HepG2 (cell line): ENCODE results near the gene ARFGAP3. TPM values are rescaled to one million over a fixed set of nuclear protein-coding genes. Genes with fewer than 3 reads are reported as not detected.

Source experiments
- ATAC-seq: fragments of 200-7000 bp; cut with Tn5 transposase; 3 replicates; pipeline ENCODE4 v1.9.1; 2020; ENCODE audit warnings: mild to moderate bottlenecking, moderate library complexity
- BruUV-seq: library from RNA; stranded (reverse); fragments of 400-500 nt; replicated peaks from 2 replicates; lab custom pipeline; 2021; lab: Mats Ljungman, UMichigan
- CTCF ChIA-PET: fragments of 300-600 bp; formaldehyde crosslinking; extraction: SDS; loops from one replicate; lab custom pipeline; 2021; ENCODE audit warnings: low total read pairs, inconsistent platforms, low intra/inter-chr PET ratio; lab: Yijun Ruan, JAX
- POLR2A ChIA-PET: fragments of 350-600 bp; sonication (Branson Sonifier 250); formaldehyde crosslinking; loops from one replicate; lab custom pipeline; 2020; ENCODE audit warnings: antibody characterized with exemption, inconsistent platforms; lab: Yijun Ruan, JAX
- DNase-seq: peaks from one replicate; pipeline ENCODE4 v3.0.0-alpha.2; 2015; ENCODE audit warnings: low spot score
- FAIRE-seq: peaks from 3 replicates; lab custom pipeline; 2011; peaks lifted over from hg19 to GRCh38; lab: Jason Lieb, UNC
- H2AFZ ChIP-seq: one replicate; pipeline ENCODE4 v1.6.1; 2011; ENCODE audit warnings: low read length, inconsistent platforms
- H3K27ac ChIP-seq: fragments of 300-600 bp; 3 replicates; pipeline ENCODE4 v1.8.0; 2011; ENCODE audit warnings: mixed run types, mild to moderate bottlenecking, mixed read lengths, low read length, inconsistent platforms; ENCODE audit not compliant: insufficient read depth; ENCODE audit errors: extremely low read length
- H3K27me3 ChIP-seq, 2 experiments: fragments of 200-600 bp in 1 of 2; 2 replicates in 1 of 2; 3 replicates in 1 of 2; pipeline versions ENCODE4 v1.6.0 to v1.8.0; 2011; ENCODE audit warnings: low read length in 2 of 2, mild to moderate bottlenecking in 2 of 2, moderate library complexity in 2 of 2, inconsistent platforms in 1 of 2; ENCODE audit not compliant: insufficient read depth in 2 of 2, control insufficient read depth in 1 of 2
- H3K36me3 ChIP-seq, 2 experiments: fragments of 200-600 bp in 1 of 2; replicated peaks in 1 of 2; 2 replicates in 1 of 2; 3 replicates in 1 of 2; pipeline versions ENCODE4 v1.5.1 to v1.8.0; 2011; ENCODE audit warnings: low read length in 2 of 2, inconsistent platforms in 1 of 2; ENCODE audit not compliant: insufficient read depth in 2 of 2, control insufficient read depth in 1 of 2
- H3K4me1 ChIP-seq: 2 replicates; pipeline ENCODE4 v1.5.1; 2012; ENCODE audit warnings: low read length, inconsistent platforms; ENCODE audit not compliant: insufficient read depth
- H3K4me2 ChIP-seq: 2 replicates; pipeline ENCODE4 v1.6.0; 2011; ENCODE audit warnings: low read depth, low read length, inconsistent platforms
- H3K4me3 ChIP-seq, 3 experiments: fragments of 200-600 bp in 1 of 3; sonication (generic), shearing (Covaris generic) in 1 of 3; replicated peaks in 1 of 3; 2 replicates each; pipeline ENCODE4 v1.5.1; 2011 to 2016; ENCODE audit warnings: low read length in 3 of 3, inconsistent platforms in 2 of 3, low read depth in 2 of 3, mild to moderate bottlenecking in 2 of 3, control low read depth in 1 of 3, mixed read lengths in 1 of 3; ENCODE audit not compliant: insufficient read depth in 1 of 3
- H3K79me2 ChIP-seq: one replicate; pipeline ENCODE4 v1.6.1; 2011; ENCODE audit warnings: low read length, inconsistent platforms; ENCODE audit not compliant: insufficient read depth
- H3K9ac ChIP-seq: 2 replicates; pipeline ENCODE4 v1.6.0; 2011; ENCODE audit warnings: mild to moderate bottlenecking, low read depth, low read length, inconsistent platforms; ENCODE audit not compliant: insufficient read depth
- H3K9me3 ChIP-seq: 2 replicates; pipeline ENCODE4 v1.5.1; 2012; ENCODE audit warnings: mild to moderate bottlenecking, low read length
- H4K20me1 ChIP-seq: 2 replicates; pipeline ENCODE4 v1.6.0; 2011; ENCODE audit warnings: inconsistent platforms, mild to moderate bottlenecking, low read length, moderate library complexity; ENCODE audit not compliant: insufficient read depth
- AGO2 ChIP-seq: fragments of 200-400 bp; formaldehyde crosslinking; optimal IDR thresholded peaks from 2 replicates; pipeline ENCODE3; 2017; ENCODE audit warnings: mild to moderate bottlenecking, low read depth, low read length, moderate library complexity
- FOXJ3 ChIP-seq: sonication (generic); formaldehyde crosslinking; IDR thresholded peaks from 2 replicates; pipeline ENCODE4 v1.4.0; 2020; ENCODE audit warnings: missing genetic modification reagents, mild to moderate bottlenecking, borderline replicate concordance
- NR2F6 ChIP-seq, 2 experiments: IDR thresholded peaks; 2 replicates each; pipeline ENCODE4 v1.6.1; 2016; ENCODE audit warnings: antibody characterized with exemption in 1 of 2, mild to moderate bottlenecking in 1 of 2
- RARA ChIP-seq: IDR thresholded peaks from 2 replicates; pipeline ENCODE4 v1.6.1; 2016; ENCODE audit warnings: missing genetic modification reagents, missing compliant biosample characterization
- SRF ChIP-seq: IDR thresholded peaks from 2 replicates; pipeline ENCODE4 v1.6.1; 2011; ENCODE audit warnings: mild to moderate bottlenecking, low read depth, low read length, moderate library complexity
- ZNF121 ChIP-seq: sonication (generic); formaldehyde crosslinking; IDR thresholded peaks from 2 replicates; pipeline ENCODE4 v1.5.0; 2020; ENCODE audit warnings: mild to moderate bottlenecking, missing genetic modification reagents
- ZNF777 ChIP-seq: sonication (generic); formaldehyde crosslinking; IDR thresholded peaks from 2 replicates; pipeline ENCODE4 v1.4.0; 2020; ENCODE audit warnings: missing genetic modification reagents
- WGBS: methylation state at CpG from one replicate; pipeline ENCODE4 v1.1.6; 2017; ENCODE audit warnings: low lambda C conversion rate; 5-methylcytosine and 5-hydroxymethylcytosine counted together
- in situ Hi-C: cut with HindIII; loops from 2 replicates; pipeline ENCODE4 v1.10.0; 2017; ENCODE audit warnings: low pct_unique_long_range_greater_than_20kb; ENCODE audit not compliant: extremely low pct_ligation_motif_present
- intact Hi-C: fragments of 100-400 bp; cut with micrococcal nuclease; formaldehyde crosslinking; loops from one replicate; pipeline ENCODE4 v1.10.0; 2022; ENCODE audit not compliant: unreplicated experiment
- polyA plus RNA-seq, 8 experiments: library from polyadenylated mRNA; depleted of rRNA in 3 of 8; stranded (reverse) in 7 of 8; unstranded in 1 of 8; fragments of >200 nt; fragmentation: Illumina TruSeq in 4 of 8; extraction: Trizol in 4 of 8; gene quantifications; 2 replicates each; pipeline versions ENCODE4 v1.2.1 to v1.2.3, GENCODE V29; 2011 to 2016; ENCODE audit warnings: low read depth in 4 of 8, missing spikeins in 1 of 8, mixed read lengths in 1 of 8; ENCODE audit not compliant: insufficient read depth in 1 of 8
- total RNA-seq, 5 experiments: library from RNA; depleted of rRNA; stranded (reverse); fragments of >200 nt; fragmentation: Illumina TruSeq; extraction: Trizol; gene quantifications; 2 replicates each; pipeline ENCODE4 v1.2.3, GENCODE V29; 2016; ENCODE audit warnings: low read depth in 1 of 5
- TF ChIP-seq, protein P1 (sequence below): sonication (generic); formaldehyde crosslinking; IDR thresholded peaks from 2 replicates; pipeline ENCODE4 v1.4.0; 2020; ENCODE audit warnings: missing genetic modification reagents, borderline replicate concordance
- TF ChIP-seq, protein P2 (sequence below): IDR thresholded peaks from 2 replicates; pipeline ENCODE4 v1.6.1; 2016; ENCODE audit warnings: low read depth, borderline replicate concordance

Gene ARFGAP3
- total and polyA plus RNA-seq, 2 of the 13 experiments (the other 11 are each of a cell fraction or from before 2014, with no cell fraction given), result 41.7 to 61.6 TPM

DNA sequence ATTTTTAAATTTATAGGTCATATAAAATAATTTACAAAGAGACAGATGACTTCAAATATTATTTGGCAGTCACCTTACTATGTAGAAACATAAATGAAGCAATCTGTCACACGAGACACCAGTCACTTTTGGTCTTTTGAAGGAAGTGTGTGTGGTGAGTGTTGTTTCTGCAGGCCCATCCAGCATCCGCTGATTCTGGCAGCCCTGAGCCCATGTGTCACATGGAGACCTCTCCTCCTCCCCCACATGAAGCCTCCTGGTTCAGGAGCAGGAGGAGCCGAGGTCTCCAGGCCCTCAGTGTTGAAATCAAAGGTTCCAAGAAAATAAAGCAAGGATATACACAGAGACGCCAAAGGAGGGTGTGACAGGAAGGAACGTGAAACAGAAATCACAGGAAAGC lies 60.1 kb downstream of the ARFGAP3 start:
- Histone ChIP-seq H3K79me2 (no peaks in the 10 kb centered on the region), H3K4me2 (no peak overlapping the region), H4K20me1 (no peaks in the 10 kb centered on the region), H3K4me3 (no peak overlapping the region), H3K27me3 (no peaks in the 10 kb centered on the region), H3K36me3 (peaks cover 4 to 28% of the 10 kb centered on the region in 2 experiments), H3K9ac (no peak overlapping the region), H3K9me3 (no peaks in the 10 kb centered on the region), H3K4me1 (peaks cover 54% of the 10 kb centered on the region), H2AFZ (no peak overlapping the region)
- FAIRE-seq, result no peak
- WGBS, result 97% methylated on average over 5 of the region's 5 CpGs
- ChIA-PET POLR2A (no interaction called here), CTCF (no interaction called here)
- intact Hi-C loops (no loop called here), in situ Hi-C loops (no loop called here)
- DNase-seq, result no peak
- ATAC-seq, result no peak
- BruUV-seq, result TSS peak; percentile 38
- TF ChIP-seq ZNF777 (CRISPR knock-in tag), result no peak
- TF ChIP-seq, all 625 proteins: peak for 0
- no peak overlapping the region for H3K27ac ChIP-seq

DNA sequence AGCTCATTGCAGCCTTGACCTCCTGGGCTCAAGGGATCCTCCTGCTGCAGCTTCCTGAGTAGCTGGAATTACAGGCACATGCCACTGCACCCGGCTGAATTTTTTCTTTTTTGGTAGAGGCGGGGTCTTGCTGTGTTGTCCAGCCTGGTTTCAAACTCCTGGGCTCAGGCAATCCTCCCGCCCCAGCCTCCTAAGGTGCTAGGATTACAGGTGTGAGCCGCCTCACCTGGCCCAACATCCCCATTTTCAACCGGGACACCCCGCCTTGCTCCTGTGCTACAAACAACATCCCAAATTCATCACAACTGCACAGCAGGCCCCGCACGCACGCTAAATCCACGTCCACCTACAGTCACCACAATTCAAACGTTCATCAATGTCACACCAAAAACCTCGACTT lies 61.0 kb downstream of the ARFGAP3 start:
- TF ChIP-seq SRF, result no peak
- TF ChIP-seq FOXJ3, result no peak
- TF ChIP-seq, protein P1, sequence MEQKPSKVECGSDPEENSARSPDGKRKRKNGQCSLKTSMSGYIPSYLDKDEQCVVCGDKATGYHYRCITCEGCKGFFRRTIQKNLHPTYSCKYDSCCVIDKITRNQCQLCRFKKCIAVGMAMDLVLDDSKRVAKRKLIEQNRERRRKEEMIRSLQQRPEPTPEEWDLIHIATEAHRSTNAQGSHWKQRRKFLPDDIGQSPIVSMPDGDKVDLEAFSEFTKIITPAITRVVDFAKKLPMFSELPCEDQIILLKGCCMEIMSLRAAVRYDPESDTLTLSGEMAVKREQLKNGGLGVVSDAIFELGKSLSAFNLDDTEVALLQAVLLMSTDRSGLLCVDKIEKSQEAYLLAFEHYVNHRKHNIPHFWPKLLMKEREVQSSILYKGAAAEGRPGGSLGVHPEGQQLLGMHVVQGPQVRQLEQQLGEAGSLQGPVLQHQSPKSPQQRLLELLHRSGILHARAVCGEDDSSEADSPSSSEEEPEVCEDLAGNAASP (CRISPR knock-in tag), result no peak
- TF ChIP-seq ZNF121 (CRISPR knock-in tag), result peak; percentile 93
- TF ChIP-seq RARA (CRISPR knock-in tag), result peak; percentile 8; the same call in 1 of the 2 replicates
- TF ChIP-seq, protein P2, sequence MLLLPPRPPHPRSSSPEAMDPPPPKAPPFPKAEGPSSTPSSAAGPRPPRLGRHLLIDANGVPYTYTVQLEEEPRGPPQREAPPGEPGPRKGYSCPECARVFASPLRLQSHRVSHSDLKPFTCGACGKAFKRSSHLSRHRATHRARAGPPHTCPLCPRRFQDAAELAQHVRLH (CRISPR knock-in tag), result no peak
- no peak for TF ChIP-seq AGO2
- no peak for TF ChIP-seq NR2F6 (IDR thresholded peaks at IDR 0.05)
- peak; percentile 34; the same call in 1 of the 2 replicates for TF ChIP-seq NR2F6 (CRISPR knock-in tag; IDR thresholded peaks at IDR 0.05)
- TF ChIP-seq, all 625 proteins: peak for 3
- H3K79me2 ChIP-seq, result no peaks in the 10 kb centered on the region
- intact Hi-C loops (no loop called here), in situ Hi-C loops (no loop called here)
- no peak overlapping the region for H3K27ac ChIP-seq
- H2AFZ ChIP-seq, result no peak overlapping the region
- BruUV-seq, result no TSS peak
- POLR2A ChIA-PET, result no interaction called here
- ATAC-seq (no peak), DNase-seq (no peak), FAIRE-seq (no peak)
- H3K4me3 ChIP-seq, result no peak overlapping the region
- H3K4me1 ChIP-seq, result peaks cover 47% of the 10 kb centered on the region
- CTCF ChIA-PET, result no interaction called here
- no peak overlapping the region for H3K4me2 ChIP-seq
- H3K9ac ChIP-seq, result no peak overlapping the region
- H3K27me3 ChIP-seq, result no peaks in the 10 kb centered on the region
- no peaks in the 10 kb centered on the region for H3K9me3 ChIP-seq
- no peaks in the 10 kb centered on the region for H4K20me1 ChIP-seq
- H3K36me3 ChIP-seq, result peaks cover 4 to 28% of the 10 kb centered on the region in 2 experiments
- WGBS, result 90% methylated on average over 12 of the region's 12 CpGs
